ENCODE results near the gene UNC93B1.

- no peak for TF ChIP-seq EZH2phosphoT487 (IDR thresholded peaks at IDR 0.05; ENCODE audit: borderline replicate concordance, low read depth, low read length)
- no peak for TF ChIP-seq CTCF (conservative IDR thresholded peaks at IDR 0.05; ENCODE audit: low read length)
These were observed 4.7 kb downstream of the UNC93B1 start for GRCh38 chr11:67999201-67999629.
